ENCODE measurements around the gene ENO1.
"Not testable (repeated sequence)": the region's sequence is repeated elsewhere in the genome, so short reads cannot be mapped to it uniquely, and the experiment has no call there.

Gene ENO1

GRCh38 chr1:8889103-8889846, 10.8 kb upstream of the ENO1 start:
- TF ChIP-seq ZFX (IDR thresholded peaks at IDR 0.05), result no peak
- no peak for TF ChIP-seq CTCF (conservative IDR thresholded peaks at IDR 0.05)
- peak overlapping the region; percentile 54; the same call in 1 of the 2 replicates for H3K27ac ChIP-seq

DNA sequence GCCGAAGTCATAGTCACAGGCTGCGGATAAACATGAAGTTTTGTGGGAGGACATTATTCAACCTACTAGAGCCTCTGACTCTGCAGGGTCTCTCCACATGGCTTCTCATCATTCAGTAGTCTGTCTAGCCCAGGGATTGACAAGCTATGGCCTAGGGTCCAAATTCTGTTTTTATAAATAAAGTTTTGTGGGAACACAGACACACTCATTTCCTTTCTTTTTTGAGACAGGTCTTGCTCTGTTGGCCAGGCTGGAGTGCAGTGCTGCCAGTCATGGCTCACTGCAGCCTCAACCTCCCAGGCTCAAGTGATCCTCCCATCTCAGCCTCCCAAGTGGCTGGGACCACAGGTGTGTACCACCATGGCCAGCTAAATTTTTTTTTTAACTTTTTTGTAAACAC, 8.1 kb upstream of the ENO1 start:
- no peak overlapping the region for H3K27ac ChIP-seq
- TF ChIP-seq ZFX (IDR thresholded peaks at IDR 0.05), result no peak
- no peak for TF ChIP-seq CTCF (conservative IDR thresholded peaks at IDR 0.05)

DNA sequence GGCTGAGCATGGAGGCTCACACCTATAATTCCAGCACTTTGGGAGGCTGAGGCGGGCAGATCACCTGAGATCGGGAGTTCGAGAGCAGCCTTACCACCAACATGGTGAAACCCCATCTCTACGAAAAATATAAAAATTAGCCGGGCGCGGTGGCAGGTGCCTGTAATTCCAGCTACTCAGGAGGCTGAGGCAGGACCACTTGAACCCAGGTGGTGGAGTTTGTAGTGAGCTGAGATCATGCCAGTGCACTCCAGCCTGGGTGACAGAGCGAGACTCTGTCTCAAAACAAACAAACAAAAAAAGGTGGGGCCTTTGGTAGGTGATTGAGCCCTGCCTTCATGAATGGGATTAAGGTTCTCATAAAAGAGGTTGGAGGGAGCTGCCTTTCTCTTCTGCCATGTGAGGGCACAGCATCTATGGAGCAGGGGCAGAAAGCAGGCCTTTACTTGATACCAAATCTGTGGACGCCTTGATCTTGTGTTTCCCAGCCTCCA, 7.6 kb upstream of the ENO1 start:
- H3K27ac ChIP-seq, result not testable (repeated sequence)

- not testable (repeated sequence) for H3K27ac ChIP-seq
Measured at GRCh38 chr1:8884105-8884504, 5.6 kb upstream of the ENO1 start.

- TF ChIP-seq ZFX (IDR thresholded peaks at IDR 0.05), result no peak
- no peak for TF ChIP-seq CTCF (conservative IDR thresholded peaks at IDR 0.05)
- H3K27ac ChIP-seq, result no peak overlapping the region
Measured at GRCh38 chr1:8883491-8883890, 5.0 kb upstream of the ENO1 start.

- TF ChIP-seq CTCF (conservative IDR thresholded peaks at IDR 0.05) (no peak), ZFX (IDR thresholded peaks at IDR 0.05) (no peak)
- peak overlapping the region; percentile 99 for H3K27ac ChIP-seq
Measured at GRCh38 chr1:8879922-8880676, 1.6 kb upstream of the ENO1 start.

DNA sequence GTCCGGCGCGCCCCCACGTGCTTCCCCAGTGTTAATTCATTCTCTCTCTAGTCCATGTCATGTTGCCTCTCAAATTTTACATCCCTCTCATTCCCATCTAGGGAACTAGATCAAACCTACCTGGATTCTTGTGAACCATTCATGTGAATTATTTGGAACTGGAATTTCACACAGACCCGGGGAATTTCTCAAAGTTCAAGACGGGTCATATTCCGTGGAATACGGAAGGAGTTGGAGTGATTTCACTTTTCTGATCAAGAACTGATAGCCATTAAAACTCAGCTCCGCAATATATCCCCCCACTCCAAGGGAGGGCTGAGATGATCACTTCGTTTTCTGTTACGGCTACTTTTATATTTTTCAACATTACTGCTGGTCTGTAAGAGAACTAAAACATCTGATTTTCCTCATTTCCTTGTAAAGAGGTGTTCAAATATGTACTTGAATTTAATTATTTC, 1.0 kb upstream of the ENO1 start:
- TF ChIP-seq ZFX (IDR thresholded peaks at IDR 0.05) (no peak), CTCF (conservative IDR thresholded peaks at IDR 0.05) (no peak)
- H3K27ac ChIP-seq, result peak overlapping the region; percentile 99

GRCh38 chr1:8878698-8879463, 395 bp upstream of the ENO1 start:
- peak overlapping the region; percentile 99 for H3K27ac ChIP-seq
- TF ChIP-seq CTCF (conservative IDR thresholded peaks at IDR 0.05) (no peak), ZFX (IDR thresholded peaks at IDR 0.05) (peak; percentile 56; the same call in 1 of the 2 replicates)
